ENCODE results near the gene FRAT2.

FRAT2 gene

DNA sequence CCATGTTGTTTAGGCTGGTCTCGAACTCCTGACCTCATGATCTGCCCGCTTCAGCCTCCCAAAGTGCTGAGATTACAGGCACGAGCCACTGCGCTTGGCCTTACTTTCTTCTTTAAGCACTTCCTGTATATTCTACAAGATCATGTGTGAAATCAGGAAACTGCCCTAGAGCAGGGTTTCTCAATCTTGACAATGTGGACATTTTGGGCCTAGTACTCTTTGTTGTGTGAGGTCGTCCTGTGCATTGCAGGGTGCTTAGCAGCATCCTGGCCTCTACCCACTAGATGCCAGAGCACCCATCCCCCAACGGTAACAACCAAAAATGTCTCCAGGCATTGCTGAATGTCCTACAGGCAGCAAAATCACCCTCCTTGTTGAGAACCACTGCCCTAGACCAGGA lies 41.9 kb upstream of the FRAT2 start:
- H3K4me3 ChIP-seq (ENCODE audit: low read depth, low read length), result no peak overlapping the region
- no peak for TF ChIP-seq CTCF (IDR thresholded peaks at IDR 0.05; ENCODE audit: low read depth, low read length)

- TF ChIP-seq CTCF (IDR thresholded peaks at IDR 0.05; ENCODE audit: low read depth, low read length), result no peak
- no peak overlapping the region for H3K4me3 ChIP-seq (ENCODE audit: low read depth, low read length)
Measured at GRCh38 chr10:97373456-97373855, 38.9 kb upstream of the FRAT2 start.

- no peak for TF ChIP-seq CTCF (IDR thresholded peaks at IDR 0.05; ENCODE audit: low read depth, low read length)
- no peak overlapping the region for H3K4me3 ChIP-seq (ENCODE audit: low read depth, low read length)
Measured at GRCh38 chr10:97372233-97372875, 37.8 kb upstream of the FRAT2 start.

DNA sequence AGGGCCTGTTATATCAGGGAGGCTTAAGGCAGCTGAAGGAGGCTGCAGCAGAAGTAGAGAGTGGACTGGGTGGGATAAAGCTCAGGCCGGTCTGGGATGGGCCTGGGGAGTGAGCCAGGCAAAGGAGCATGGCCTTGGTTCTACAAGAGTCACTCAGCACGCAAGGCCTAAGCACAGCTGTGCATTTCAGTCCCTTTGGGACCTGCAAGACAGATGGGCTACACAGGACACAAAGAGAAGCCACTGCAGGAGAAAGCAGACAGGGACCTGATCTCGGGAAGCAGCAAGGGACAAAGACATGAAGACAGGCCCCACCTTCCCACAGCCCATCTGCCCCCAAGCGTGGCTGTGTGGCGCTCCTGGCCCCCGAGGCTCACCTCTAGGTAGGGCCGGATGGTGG lies 37.2 kb upstream of the FRAT2 start:
- no peak for TF ChIP-seq CTCF (IDR thresholded peaks at IDR 0.05; ENCODE audit: low read depth, low read length)
- H3K4me3 ChIP-seq (ENCODE audit: low read depth, low read length), result no peak overlapping the region

- no peak for TF ChIP-seq CTCF (IDR thresholded peaks at IDR 0.05; ENCODE audit: low read depth, low read length)
Measured at GRCh38 chr10:97367126-97367649, 32.7 kb upstream of the FRAT2 start.

GRCh38 chr10:97366572-97366971 lies 32.0 kb upstream of the FRAT2 start:
- TF ChIP-seq CTCF (IDR thresholded peaks at IDR 0.05; ENCODE audit: low read depth, low read length), result no peak
- no peak overlapping the region for H3K4me3 ChIP-seq (ENCODE audit: low read depth, low read length)

More at GRCh38 chr10:97367126-97367649, 32.7 kb upstream of the FRAT2 start:
- no peak overlapping the region for H3K4me3 ChIP-seq (ENCODE audit: low read depth, low read length)

DNA sequence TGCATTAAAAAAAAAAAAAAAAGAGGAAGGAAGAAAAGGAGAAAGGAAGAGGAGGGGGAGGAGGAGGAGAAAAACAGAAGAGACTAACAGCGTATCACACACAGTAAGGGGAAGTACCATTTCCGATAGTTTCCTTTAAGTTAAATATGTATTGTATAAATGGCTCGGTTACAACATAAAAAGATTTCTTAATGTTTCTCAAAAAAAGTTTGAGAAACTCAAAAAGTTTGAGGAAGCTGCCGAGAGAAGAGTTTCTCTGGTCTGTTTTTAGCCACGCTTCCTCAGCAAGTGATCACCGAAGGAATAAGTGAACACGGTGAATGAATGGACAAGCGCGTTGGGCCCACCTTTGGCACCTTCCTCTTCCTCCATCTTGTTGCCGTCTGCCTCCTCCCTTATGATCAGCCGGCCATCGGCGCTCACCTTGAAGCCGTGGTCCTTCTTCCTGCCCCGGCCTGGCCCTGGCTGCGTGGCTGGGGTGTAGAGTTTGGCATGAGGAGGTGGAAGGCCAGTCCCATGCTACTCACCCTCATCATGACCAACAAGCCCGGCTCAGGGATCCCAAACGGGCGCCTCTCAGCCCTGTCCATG lies 31.3 kb upstream of the FRAT2 start:
- no peak for TF ChIP-seq CTCF (IDR thresholded peaks at IDR 0.05; ENCODE audit: low read depth, low read length)
- no peak overlapping the region for H3K4me3 ChIP-seq (ENCODE audit: low read depth, low read length)
